ENCODE results near the gene TMEM255B. TPM values are rescaled to one million over a fixed set of nuclear protein-coding genes. Genes with fewer than 3 reads are reported as not detected.

The TMEM255B gene
- total RNA-seq, 2 experiments from 2014 or later = 1.7 to 1.8 TPM

- DNase-seq (no peak), ATAC-seq (no peak)
- Mint-ChIP-seq H3K27ac (no peak overlapping the region), H3K4me1 (ENCODE audit: low read depth) (peaks cover 11% of the 10 kb centered on the region), H3K9me3 (peaks cover 11% of the 10 kb centered on the region), H3K4me3 (no peak overlapping the region), H3K27me3 (peaks cover 15% of the 10 kb centered on the region), H3K36me3 (ENCODE audit: low read depth) (no peaks in the 10 kb centered on the region)
- TF ChIP-seq CTCF (IDR thresholded peaks at IDR 0.05) = no peak
- CTCF ChIA-PET = no interaction called here
- intact Hi-C loops (cut with micrococcal nuclease) = no loop called here
- POLR2A ChIA-PET = no interaction called here
These were observed 16.6 kb downstream of the TMEM255B start for GRCh38 chr13:113775451-113776145.

GRCh38 chr13:113776231-113777125, 17.5 kb downstream of the TMEM255B start:
- ATAC-seq (no peak), DNase-seq (no peak)
- CTCF ChIA-PET = no interaction called here
- Mint-ChIP-seq H3K27ac (no peak overlapping the region), H3K4me3 (no peak overlapping the region), H3K4me1 (ENCODE audit: low read depth) (peaks cover 11% of the 10 kb centered on the region), H3K36me3 (ENCODE audit: low read depth) (no peaks in the 10 kb centered on the region), H3K27me3 (peaks cover 15% of the 10 kb centered on the region), H3K9me3 (peaks cover 11% of the 10 kb centered on the region)
- intact Hi-C loops (cut with micrococcal nuclease) = no loop called here
- POLR2A ChIA-PET = interaction anchor here (1.0 kb wide), 1 partner anchor 197 kb away, joined by 3 read pairs; no protein-coding TSS in a partner anchor
- no peak for TF ChIP-seq CTCF (IDR thresholded peaks at IDR 0.05)

- H3K4me1 Mint-ChIP-seq (ENCODE audit: low read depth) = peaks cover 1% of the 10 kb centered on the region
- H3K36me3 Mint-ChIP-seq (ENCODE audit: low read depth) = no peaks in the 10 kb centered on the region
- DNase-seq = no peak
- ChIA-PET POLR2A (interaction anchor here (1.0 kb wide), 1 partner anchor 198 kb away, joined by 3 read pairs; no protein-coding TSS in a partner anchor), CTCF (no interaction called here)
- peaks cover 4% of the 10 kb centered on the region for H3K9me3 Mint-ChIP-seq
- peaks cover 15% of the 10 kb centered on the region for H3K27me3 Mint-ChIP-seq
- no peak overlapping the region for H3K27ac Mint-ChIP-seq
- intact Hi-C loops (cut with micrococcal nuclease) = no loop called here
- ATAC-seq = no peak
- no peak for TF ChIP-seq CTCF (IDR thresholded peaks at IDR 0.05)
- no peak overlapping the region for H3K4me3 Mint-ChIP-seq
These were observed 18.6 kb downstream of the TMEM255B start for GRCh38 chr13:113777311-113778260.

GRCh38 chr13:113781571-113781970, 22.5 kb downstream of the TMEM255B start:
- Mint-ChIP-seq H3K4me3 (no peak overlapping the region), H3K27me3 (peaks cover 21% of the 10 kb centered on the region), H3K27ac (no peak overlapping the region), H3K4me1 (ENCODE audit: low read depth) (peaks cover 3% of the 10 kb centered on the region), H3K9me3 (no peaks in the 10 kb centered on the region), H3K36me3 (ENCODE audit: low read depth) (no peaks in the 10 kb centered on the region)
- DNase-seq (no peak), ATAC-seq (no peak)
- CTCF ChIA-PET = interaction anchor here (0.8 to 1.5 kb wide), 2 partner anchors 8 to 20 kb away, joined by 3 to 4 read pairs; no protein-coding TSS in a partner anchor
- POLR2A ChIA-PET = no interaction called here
- TF ChIP-seq CTCF (IDR thresholded peaks at IDR 0.05) = no peak
- intact Hi-C loops (cut with micrococcal nuclease) = no loop called here
